ENCODE data around the gene CDC42EP3.

DNA sequence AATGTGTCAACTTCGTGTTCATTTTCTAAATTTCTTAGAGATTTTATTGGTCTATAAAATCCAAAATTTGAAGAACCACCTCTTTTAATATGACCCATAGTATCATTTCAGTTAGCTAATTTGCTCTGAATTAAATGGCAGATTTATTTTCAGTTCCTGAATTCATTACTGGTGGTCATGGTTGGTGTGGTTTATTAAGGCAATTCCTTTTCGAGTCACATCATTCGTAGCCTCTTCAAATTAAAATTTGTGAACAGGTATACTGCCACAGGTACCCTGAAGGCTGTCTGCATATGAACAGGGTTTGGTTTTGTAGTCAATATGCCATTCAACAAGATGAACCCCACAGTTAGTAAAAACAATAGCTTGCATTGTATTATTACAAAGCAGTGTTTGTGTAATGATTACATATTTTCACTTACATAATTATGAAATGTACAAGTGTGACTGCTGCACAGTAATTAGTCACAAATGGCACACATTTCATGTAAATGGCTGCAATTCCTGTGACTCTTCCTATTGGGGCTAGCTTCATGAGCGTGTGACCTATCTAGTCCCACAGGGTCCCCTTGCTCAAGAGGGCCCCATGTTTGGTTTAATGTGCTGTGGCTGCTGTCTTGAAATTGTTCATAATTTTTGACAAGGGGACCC lies 48.9 kb downstream of the CDC42EP3 start:
- TF ChIP-seq, protein P1, sequence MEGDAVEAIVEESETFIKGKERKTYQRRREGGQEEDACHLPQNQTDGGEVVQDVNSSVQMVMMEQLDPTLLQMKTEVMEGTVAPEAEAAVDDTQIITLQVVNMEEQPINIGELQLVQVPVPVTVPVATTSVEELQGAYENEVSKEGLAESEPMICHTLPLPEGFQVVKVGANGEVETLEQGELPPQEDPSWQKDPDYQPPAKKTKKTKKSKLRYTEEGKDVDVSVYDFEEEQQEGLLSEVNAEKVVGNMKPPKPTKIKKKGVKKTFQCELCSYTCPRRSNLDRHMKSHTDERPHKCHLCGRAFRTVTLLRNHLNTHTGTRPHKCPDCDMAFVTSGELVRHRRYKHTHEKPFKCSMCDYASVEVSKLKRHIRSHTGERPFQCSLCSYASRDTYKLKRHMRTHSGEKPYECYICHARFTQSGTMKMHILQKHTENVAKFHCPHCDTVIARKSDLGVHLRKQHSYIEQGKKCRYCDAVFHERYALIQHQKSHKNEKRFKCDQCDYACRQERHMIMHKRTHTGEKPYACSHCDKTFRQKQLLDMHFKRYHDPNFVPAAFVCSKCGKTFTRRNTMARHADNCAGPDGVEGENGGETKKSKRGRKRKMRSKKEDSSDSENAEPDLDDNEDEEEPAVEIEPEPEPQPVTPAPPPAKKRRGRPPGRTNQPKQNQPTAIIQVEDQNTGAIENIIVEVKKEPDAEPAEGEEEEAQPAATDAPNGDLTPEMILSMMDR (IDR thresholded peaks at IDR 0.05): no peak
- TF ChIP-seq POLR2A (IDR thresholded peaks at IDR 0.05): no peak

All from esophagus squamous epithelium (tissue), 4 donors.